Measurements from ENCODE around the gene DENND11. TPM values are rescaled to one million over a fixed set of nuclear protein-coding genes. Genes with fewer than 3 reads are reported as not detected.

The DENND11 gene
- total and polyA plus RNA-seq, 2 experiments from 2014 or later, result 5.6 to 29.5 TPM

DNA sequence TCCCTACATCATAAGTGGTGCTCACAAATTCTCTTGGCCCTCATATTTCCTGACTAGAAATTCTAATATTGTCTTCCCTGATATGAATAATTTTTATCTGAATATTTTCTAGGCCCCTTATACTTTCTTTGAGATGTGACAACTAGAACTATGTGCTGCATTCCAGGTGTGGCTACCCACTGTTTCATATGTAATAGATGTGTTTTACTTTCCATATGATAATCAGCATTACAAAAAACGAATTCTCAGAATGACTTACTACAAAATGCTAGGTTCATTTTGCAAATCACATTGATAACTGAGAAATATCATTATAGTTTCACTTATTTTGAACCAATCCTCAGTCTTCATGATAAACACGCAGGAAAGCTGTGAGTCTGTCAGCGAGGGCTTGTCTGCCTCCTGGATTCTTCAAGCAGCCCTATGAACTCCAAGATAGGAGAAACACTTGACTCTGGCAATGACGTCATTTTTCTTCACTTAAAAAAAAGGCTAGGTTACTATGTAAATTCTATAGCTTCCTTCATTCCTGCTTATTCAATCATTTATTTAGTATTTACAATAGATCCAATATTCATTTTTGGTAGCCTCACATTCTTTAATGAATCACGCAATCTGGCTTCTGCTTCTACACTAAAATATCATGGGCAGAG lies 10.8 kb upstream of the DENND11 start:
- Histone ChIP-seq H3K4me3 (no peak overlapping the region), H4K20me1 (ENCODE audit: insufficient read depth, poor library complexity, severe bottlenecking) (no peaks in the 10 kb centered on the region), H3K9me3 (ENCODE audit: low read depth) (no peaks in the 10 kb centered on the region), H3K4me1 (ENCODE audit: insufficient read depth) (peaks cover 13% of the 10 kb centered on the region), H2AFZ (no peak overlapping the region), H3K9me2 (replicated peaks; ENCODE audit: insufficient read depth) (no peaks in the 10 kb centered on the region), H3K36me3 (replicated peaks; ENCODE audit: insufficient read depth, low read depth) (no peaks in the 10 kb centered on the region), H3K27me3 (no peaks in the 10 kb centered on the region), H3K27ac (peak overlapping the region; percentile 73), H3K79me2 (no peaks in the 10 kb centered on the region), H3K4me2 (no peak overlapping the region)
- TF ChIP-seq EZH2phosphoT487 (IDR thresholded peaks at IDR 0.05; ENCODE audit: low read depth, severe bottlenecking, unreplicated experiment), result no peak
- TF ChIP-seq, protein P1, sequence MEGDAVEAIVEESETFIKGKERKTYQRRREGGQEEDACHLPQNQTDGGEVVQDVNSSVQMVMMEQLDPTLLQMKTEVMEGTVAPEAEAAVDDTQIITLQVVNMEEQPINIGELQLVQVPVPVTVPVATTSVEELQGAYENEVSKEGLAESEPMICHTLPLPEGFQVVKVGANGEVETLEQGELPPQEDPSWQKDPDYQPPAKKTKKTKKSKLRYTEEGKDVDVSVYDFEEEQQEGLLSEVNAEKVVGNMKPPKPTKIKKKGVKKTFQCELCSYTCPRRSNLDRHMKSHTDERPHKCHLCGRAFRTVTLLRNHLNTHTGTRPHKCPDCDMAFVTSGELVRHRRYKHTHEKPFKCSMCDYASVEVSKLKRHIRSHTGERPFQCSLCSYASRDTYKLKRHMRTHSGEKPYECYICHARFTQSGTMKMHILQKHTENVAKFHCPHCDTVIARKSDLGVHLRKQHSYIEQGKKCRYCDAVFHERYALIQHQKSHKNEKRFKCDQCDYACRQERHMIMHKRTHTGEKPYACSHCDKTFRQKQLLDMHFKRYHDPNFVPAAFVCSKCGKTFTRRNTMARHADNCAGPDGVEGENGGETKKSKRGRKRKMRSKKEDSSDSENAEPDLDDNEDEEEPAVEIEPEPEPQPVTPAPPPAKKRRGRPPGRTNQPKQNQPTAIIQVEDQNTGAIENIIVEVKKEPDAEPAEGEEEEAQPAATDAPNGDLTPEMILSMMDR (IDR thresholded peaks at IDR 0.05; ENCODE audit: poor library complexity), result no peak
- TF ChIP-seq EZH2 (IDR thresholded peaks at IDR 0.05; ENCODE audit: borderline replicate concordance), result no peak
- DNase-seq (ENCODE audit: low spot score), result no peak
- WGBS (ENCODE audit: low lambda C conversion rate, missing lambda C conversion rate), result 84% methylated on average over 5 of the region's 5 CpGs

DNA sequence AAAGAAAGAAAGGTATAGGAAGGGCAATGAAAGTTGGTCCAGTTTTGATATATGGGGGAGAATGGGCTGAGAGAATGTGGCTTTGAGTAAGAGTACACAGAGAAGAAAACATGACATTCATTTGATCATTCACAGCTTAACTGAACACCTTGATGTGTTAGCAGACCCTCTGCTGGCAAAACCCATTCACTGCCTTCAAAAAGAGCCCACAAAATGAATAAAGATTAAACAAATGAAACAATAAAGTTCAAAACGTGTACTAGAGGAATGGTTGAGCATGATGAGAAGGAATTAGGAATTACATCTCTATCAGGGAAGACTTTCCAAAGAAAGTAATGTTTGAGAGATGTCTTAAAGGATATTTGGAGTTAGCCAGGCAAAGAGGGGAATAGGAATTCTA lies 8.3 kb upstream of the DENND11 start:
- no peak for DNase-seq (ENCODE audit: low spot score)
- TF ChIP-seq EZH2 (IDR thresholded peaks at IDR 0.05; ENCODE audit: borderline replicate concordance) (no peak), EZH2phosphoT487 (IDR thresholded peaks at IDR 0.05; ENCODE audit: low read depth, severe bottlenecking, unreplicated experiment) (no peak)
- TF ChIP-seq, protein P1 (IDR thresholded peaks at IDR 0.05; ENCODE audit: poor library complexity), result no peak

DNA sequence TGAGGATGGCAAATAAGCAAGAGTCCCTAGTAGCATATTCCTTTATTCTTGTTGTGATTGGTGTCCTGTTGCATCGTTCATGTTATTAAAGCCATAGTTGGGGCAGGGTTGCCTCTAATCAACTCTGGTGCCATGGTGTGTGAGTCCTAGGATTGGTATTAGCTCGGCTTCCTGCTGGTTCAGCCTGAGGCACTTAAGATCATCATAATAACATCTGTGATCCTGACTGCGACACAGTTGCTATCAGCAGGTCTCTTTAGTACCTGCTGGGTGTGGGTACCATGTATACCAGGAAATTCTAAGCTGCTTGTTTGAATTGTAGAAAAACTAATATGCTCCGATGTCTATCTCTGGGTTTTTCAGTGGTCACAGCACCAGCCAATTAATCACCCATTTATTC lies 7.8 kb upstream of the DENND11 start:
- WGBS (ENCODE audit: low lambda C conversion rate, missing lambda C conversion rate), result 89% methylated on average over 4 of the region's 4 CpGs

More for the DNA sequence above, 8.3 kb upstream of the DENND11 start:
- WGBS (ENCODE audit: low lambda C conversion rate, missing lambda C conversion rate), result 50% methylated on average over 1 of the region's 1 CpG
- Histone ChIP-seq H4K20me1 (ENCODE audit: insufficient read depth, poor library complexity, severe bottlenecking) (no peaks in the 10 kb centered on the region), H3K9me2 (replicated peaks; ENCODE audit: insufficient read depth) (no peaks in the 10 kb centered on the region), H3K27me3 (no peaks in the 10 kb centered on the region), H3K36me3 (replicated peaks; ENCODE audit: insufficient read depth, low read depth) (no peaks in the 10 kb centered on the region), H3K4me3 (no peak overlapping the region), H3K4me1 (ENCODE audit: insufficient read depth) (peaks cover 21% of the 10 kb centered on the region), H3K27ac (no peak overlapping the region), H2AFZ (no peak overlapping the region), H3K4me2 (no peak overlapping the region), H3K79me2 (no peaks in the 10 kb centered on the region), H3K9me3 (ENCODE audit: low read depth) (no peaks in the 10 kb centered on the region)

More for the DNA sequence above, 7.8 kb upstream of the DENND11 start:
- no peak overlapping the region for H3K4me3 ChIP-seq
- no peaks in the 10 kb centered on the region for H3K27me3 ChIP-seq
- H3K27ac ChIP-seq, result no peak overlapping the region
- no peak overlapping the region for H3K4me2 ChIP-seq
- no peak overlapping the region for H2AFZ ChIP-seq
- TF ChIP-seq EZH2 (IDR thresholded peaks at IDR 0.05; ENCODE audit: borderline replicate concordance) (no peak), EZH2phosphoT487 (IDR thresholded peaks at IDR 0.05; ENCODE audit: low read depth, severe bottlenecking, unreplicated experiment) (no peak)
- TF ChIP-seq, protein P1 (IDR thresholded peaks at IDR 0.05; ENCODE audit: poor library complexity), result no peak
- DNase-seq (ENCODE audit: low spot score), result no peak
- no peaks in the 10 kb centered on the region for H3K79me2 ChIP-seq
- H4K20me1 ChIP-seq (ENCODE audit: insufficient read depth, poor library complexity, severe bottlenecking), result no peaks in the 10 kb centered on the region
- no peaks in the 10 kb centered on the region for H3K9me3 ChIP-seq (ENCODE audit: low read depth)
- H3K36me3 ChIP-seq (replicated peaks; ENCODE audit: insufficient read depth, low read depth), result no peaks in the 10 kb centered on the region
- H3K4me1 ChIP-seq (ENCODE audit: insufficient read depth), result peaks cover 25% of the 10 kb centered on the region
- no peaks in the 10 kb centered on the region for H3K9me2 ChIP-seq (replicated peaks; ENCODE audit: insufficient read depth)
